GM23248 (cell line): Measurements from ENCODE around the gene LRRC73.

ENCODE experiments used
- EZH2 ChIP-seq: fragments of 200-600 bp; sonication (generic); IDR thresholded peaks from 2 replicates; pipeline ENCODE4 v1.6.1; 2018; ENCODE audit warnings: antibody characterized with exemption, mild to moderate bottlenecking; ENCODE audit not compliant: insufficient read depth, poor library complexity, severe bottlenecking
- EZH2phosphoT487 ChIP-seq: fragments of 200-600 bp; sonication (generic); IDR thresholded peaks from 2 replicates; pipeline ENCODE4 v1.6.1; 2018; ENCODE audit warnings: antibody characterized with exemption, moderate library complexity, mild to moderate bottlenecking, low read depth; ENCODE audit not compliant: insufficient read depth

- TF ChIP-seq EZH2phosphoT487 (no peak), EZH2 (no peak)
Observed at GRCh38 chr6:43502666-43503065, 7.5 kb downstream of the LRRC73 start.
